Heart left ventricle (tissue), 16 donors: ENCODE results near the gene PGS1. TPM values are rescaled to one million over a fixed set of nuclear protein-coding genes. Genes with fewer than 3 reads are reported as not detected.

Source experiments
- ATAC-seq, 4 donors: fragments of 200-7000 bp; cut with Tn5 transposase; one replicate each; pipeline ENCODE4 v1.9.1; 2020 to 2022; ENCODE audit warnings: moderate library complexity in 4 of 4, mild to moderate bottlenecking in 3 of 4, moderate number of reproducible peaks in 1 of 4
- DNase-seq, 5 donors: peaks; one replicate each; pipeline ENCODE4 v3.0.0-alpha.2; 2020
- H3K27ac ChIP-seq, 12 donors: fragments of 200-600 bp; sonication (generic) in 4 of 12; one replicate each; pipeline versions ENCODE4 v1.5.0 to v1.8.0; 2016 to 2022; ENCODE audit warnings: mild to moderate bottlenecking in 2 of 12
- H3K27me3 ChIP-seq, 9 donors: fragments of 200-600 bp; sonication (generic) in 2 of 9; one replicate each; pipeline versions ENCODE4 v1.5.1 to v1.8.0; 2016 to 2022; ENCODE audit warnings: mild to moderate bottlenecking in 3 of 9
- H3K36me3 ChIP-seq, 9 donors: fragments of 200-600 bp; sonication (generic) in 2 of 9; one replicate each; pipeline versions ENCODE4 v1.5.0 to v1.8.0; 2018 to 2022; ENCODE audit warnings: mild to moderate bottlenecking in 2 of 9
- H3K4me1 ChIP-seq, 12 donors: fragments of 200-600 bp; sonication (generic) in 4 of 12; one replicate each; pipeline versions ENCODE4 v1.5.0 to v1.8.0; 2016 to 2022; ENCODE audit warnings: mild to moderate bottlenecking in 3 of 12
- H3K4me3 ChIP-seq, 12 donors: fragments of 200-600 bp; sonication (generic) in 4 of 12; one replicate each; pipeline versions ENCODE4 v1.5.0 to v1.8.0; 2017 to 2022; ENCODE audit warnings: mild to moderate bottlenecking in 9 of 12, moderate library complexity in 4 of 12
- H3K9me3 ChIP-seq, 12 donors: fragments of 200-600 bp; sonication (generic) in 4 of 12; one replicate each; pipeline versions ENCODE4 v1.5.0 to v1.8.0; 2016 to 2022; ENCODE audit warnings: mild to moderate bottlenecking in 1 of 12
- POLR2A ChIP-seq, 2 donors: fragments of 450-650 bp; IDR thresholded peaks; one replicate each; pipeline ENCODE4 v1.6.1; 2017; ENCODE audit warnings: antibody characterized with exemption in 2 of 2, mild to moderate bottlenecking in 2 of 2, moderate library complexity in 2 of 2
- WGBS, 4 donors: extraction: QIAGEN DNeasy Blood & Tissue Kit in 2 of 4; methylation state at CpG; one replicate each; pipeline versions ENCODE4 v1.1.5 to v1.1.7; 2013 to 2018; 5-methylcytosine and 5-hydroxymethylcytosine counted together
- intact Hi-C, 10 donors: fragments of 100-400 bp; cut with DNase I; formaldehyde crosslinking; loops; one replicate each; pipeline versions ENCODE4 v1.11.1 to v1.14.2; 2022
- polyA plus RNA-seq, 2 donors: library from polyadenylated mRNA; stranded (reverse); fragments of 200-250 nt; gene quantifications; one replicate each; pipeline ENCODE4 v1.2.3, GENCODE V29; 2013
- total RNA-seq, 9 donors: library from RNA; depleted of rRNA in 2 of 9; stranded (reverse); fragments of >200 nt in 2 of 9; fragmentation: NEBNext Ultra II Directional in 3 of 9; extraction: Animal tissue kit (Norgen Biotek cat#: 25700) in 3 of 9; gene quantifications; one replicate each; pipeline versions ENCODE4 v1.1.0 to v1.2.4, GENCODE V29; 2016 to 2023
- TF ChIP-seq, protein P1 (sequence below), 12 donors: fragments of 200-600 bp; sonication (generic) in 4 of 12; IDR thresholded peaks; one replicate each; pipeline versions ENCODE4 v1.5.0 to v1.8.0; 2018 to 2022; ENCODE audit warnings: antibody characterized with exemption in 12 of 12, mild to moderate bottlenecking in 5 of 12
- donor health status: ischemic (EF 13 %, LVEDD 7.1; RV severe dilation, severe dysfunction).
- donor health status: healthy with polysubstance abuse.
- donor health status: DM: no; HTN: yes; CAD: no.
- donor health status: DM: no; HTN: no; CAD: no.
- donor health status: ischemic (EF 25% LVEDD 6.9; RV normal size, moderate dysfunction).
- donor health status: ischemic (EF 25% LVEDD 5.7; RV mildly dilated, moderate dysfunction).
- donor health status: healthy.
- donor health status: DM: yes; HTN: yes; CAD: no.
- donor health status: ischemic (EF 35%, LVEDD 5.7; RV mildly dilated, moderate dysfunction).
- donor health status: nonischemic (EF 11% LVEDD 7.7; RV severe dilation, severe dysfunction).
- donor health status: DM: yes; HTN: yes; CAD: no.
- donor health status: PGD.
- donor health status: ischemic (EF 29% LVEDD 5.4; RV normal size, mild dysfunction).
- donor health status: nonischemic (EF 23%, LVEDD 6.1; RV moderate dilation, normal function).

PGS1 gene
- total and polyA plus RNA-seq, 11 donors, result 11.9 to 32.8 (median 17.3) TPM

GRCh38 chr17:78473951-78474613 is 95.6 kb downstream of the PGS1 start:
- H3K27me3 ChIP-seq, result peaks cover 0 to 14% (median 4%) of the 10 kb centered on the region in 9 donors
- WGBS, 4 donors, result 74 to 90% (median 88%) methylated on average over 8 to 12 of the region's 12 CpGs
- no peaks in the 10 kb centered on the region for H3K9me3 ChIP-seq
- TF ChIP-seq, protein P1, sequence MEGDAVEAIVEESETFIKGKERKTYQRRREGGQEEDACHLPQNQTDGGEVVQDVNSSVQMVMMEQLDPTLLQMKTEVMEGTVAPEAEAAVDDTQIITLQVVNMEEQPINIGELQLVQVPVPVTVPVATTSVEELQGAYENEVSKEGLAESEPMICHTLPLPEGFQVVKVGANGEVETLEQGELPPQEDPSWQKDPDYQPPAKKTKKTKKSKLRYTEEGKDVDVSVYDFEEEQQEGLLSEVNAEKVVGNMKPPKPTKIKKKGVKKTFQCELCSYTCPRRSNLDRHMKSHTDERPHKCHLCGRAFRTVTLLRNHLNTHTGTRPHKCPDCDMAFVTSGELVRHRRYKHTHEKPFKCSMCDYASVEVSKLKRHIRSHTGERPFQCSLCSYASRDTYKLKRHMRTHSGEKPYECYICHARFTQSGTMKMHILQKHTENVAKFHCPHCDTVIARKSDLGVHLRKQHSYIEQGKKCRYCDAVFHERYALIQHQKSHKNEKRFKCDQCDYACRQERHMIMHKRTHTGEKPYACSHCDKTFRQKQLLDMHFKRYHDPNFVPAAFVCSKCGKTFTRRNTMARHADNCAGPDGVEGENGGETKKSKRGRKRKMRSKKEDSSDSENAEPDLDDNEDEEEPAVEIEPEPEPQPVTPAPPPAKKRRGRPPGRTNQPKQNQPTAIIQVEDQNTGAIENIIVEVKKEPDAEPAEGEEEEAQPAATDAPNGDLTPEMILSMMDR (IDR thresholded peaks at IDR 0.05), result no peak
- no peak for TF ChIP-seq POLR2A (IDR thresholded peaks at IDR 0.05)
- no peak overlapping the region for H3K27ac ChIP-seq
- H3K4me1 ChIP-seq, result no peaks in the 10 kb centered on the region
- intact Hi-C loops, result no loop called here
- ATAC-seq, result peak in 1 of 4 donors; percentile 13
- H3K4me3 ChIP-seq, result no peak overlapping the region
- H3K36me3 ChIP-seq, result no peaks in the 10 kb centered on the region
- no peak for DNase-seq

Other genes starting within 250 kb of the PGS1 start
- 100 to 1,000 TPM in 1 of 9 donors, 10 to 100 TPM in 8; 41.5 to 139 (median 71.4) TPM for gene TMC6, start 249.9 kb upstream of the PGS1 start, total RNA-seq
- 10 to 100 TPM; 31.2 to 50.1 TPM for gene TMC6, start 249.9 kb upstream of the PGS1 start, polyA plus RNA-seq
- 10 to 100 TPM in 1 of 9 donors, 1 to 10 TPM in 5, under 1 TPM in 3; 0.81 to 21.6 (median 1.1) TPM for gene TMC8, start 247.9 kb upstream of the PGS1 start, total RNA-seq
- gene TMC8, start 247.9 kb upstream of the PGS1 start, polyA plus RNA-seq, result 1 to 10 TPM; 1.2 to 1.8 TPM
- not detected for gene C17orf99, start 232.3 kb upstream of the PGS1 start, total RNA-seq
- gene C17orf99, start 232.3 kb upstream of the PGS1 start, polyA plus RNA-seq, result not detected
- gene SYNGR2, start 210.1 kb upstream of the PGS1 start, total RNA-seq, result 100 to 1,000 TPM in 7 of 9 donors, 10 to 100 TPM in 2; 99.5 to 268 (median 135) TPM
- gene SYNGR2, start 210.1 kb upstream of the PGS1 start, polyA plus RNA-seq, result 100 to 1,000 TPM; 104 to 174 TPM
- gene TK1, start 191.6 kb upstream of the PGS1 start, total RNA-seq, result 10 to 100 TPM in 1 of 9 donors, 1 to 10 TPM in 6, under 1 TPM in 2; 0.29 to 21.7 (median 1.2) TPM
- 1 to 10 TPM in 1 of 2 donors, under 1 TPM in 1; 0.91 to 1.9 TPM for gene TK1, start 191.6 kb upstream of the PGS1 start, polyA plus RNA-seq
- 10 to 100 TPM; 12.8 to 86.6 (median 33.1) TPM for gene AFMID, start 191.3 kb upstream of the PGS1 start, total RNA-seq
- gene AFMID, start 191.3 kb upstream of the PGS1 start, polyA plus RNA-seq, result 10 to 100 TPM; 17.4 to 24.8 TPM
- 10 to 100 TPM in 1 of 9 donors, 1 to 10 TPM in 3, under 1 TPM in 3, not detected in 2; 0.50 to 10.9 (median 1.1) TPM for gene BIRC5, start 164.4 kb upstream of the PGS1 start, total RNA-seq
- gene BIRC5, start 164.4 kb upstream of the PGS1 start, polyA plus RNA-seq, result under 1 TPM; 0.11 to 0.28 TPM
- gene TMEM235, start 147.0 kb upstream of the PGS1 start, total RNA-seq, result not detected
- gene TMEM235, start 147.0 kb upstream of the PGS1 start, polyA plus RNA-seq, result not detected
- gene SOCS3, start 18.6 kb upstream of the PGS1 start, total RNA-seq, result 100 to 1,000 TPM in 1 of 9 donors, 10 to 100 TPM in 5, 1 to 10 TPM in 3; 4.6 to 134 (median 18.4) TPM
- gene SOCS3, start 18.6 kb upstream of the PGS1 start, polyA plus RNA-seq, result 10 to 100 TPM; 15.2 to 15.9 TPM
- gene DNAH17, start 198.7 kb downstream of the PGS1 start, total RNA-seq, result under 1 TPM in 5 of 9 donors, not detected in 4; 0.02 to 0.63 (median 0.25) TPM
- gene DNAH17, start 198.7 kb downstream of the PGS1 start, polyA plus RNA-seq, result under 1 TPM; 0.04 to 0.17 TPM